ENCODE measurements around the gene MTG1.

The MTG1 gene

DNA sequence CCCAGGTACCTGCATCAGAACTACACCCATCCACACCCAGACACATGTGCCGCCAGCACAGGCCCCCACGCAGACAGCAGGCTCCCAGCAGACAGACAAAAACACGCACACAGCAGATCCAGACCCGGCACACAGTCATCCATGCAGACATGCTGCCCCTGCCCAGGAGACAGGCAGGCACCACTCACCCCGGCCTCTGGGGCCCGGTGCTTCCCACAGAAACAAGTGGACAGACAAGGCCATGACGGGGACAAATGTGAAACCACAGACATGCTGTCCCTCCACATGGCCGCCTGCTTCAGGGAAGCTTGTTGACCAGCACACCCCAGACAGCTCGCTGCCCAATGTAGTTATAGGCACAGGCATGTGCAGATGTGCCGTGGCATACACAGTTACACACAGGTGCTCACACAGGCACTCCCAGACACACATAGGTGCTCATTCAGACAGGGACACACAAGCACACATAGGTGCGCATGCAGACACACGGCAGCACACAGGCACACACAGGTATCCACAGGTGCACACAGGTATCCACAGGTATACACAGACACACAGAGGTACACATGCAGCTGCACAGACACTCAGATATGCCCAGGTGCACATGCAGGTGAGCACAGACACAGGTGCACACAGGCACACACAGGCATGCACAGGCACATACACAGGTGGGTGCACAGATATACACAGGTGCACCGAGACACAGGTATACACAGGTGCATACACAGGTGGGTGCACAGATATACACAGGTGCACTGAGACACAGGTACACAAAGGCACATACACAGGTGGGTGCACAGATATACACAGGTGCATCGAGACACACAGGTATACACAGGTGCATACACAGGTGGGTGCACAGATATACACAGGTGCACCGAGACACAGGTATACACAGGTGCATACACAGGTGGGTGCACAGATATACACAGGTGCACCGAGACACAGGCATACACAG is 49.3 kb downstream of the MTG1 start:
- H3K36me3 ChIP-seq (ENCODE audit: control insufficient read depth, insufficient read depth, low read length), result peaks cover 3% of the 10 kb centered on the region; the same call in 1 of the 2 replicates
- no CpG with 5 or more reads among the region's 16 CpGs for WGBS (ENCODE audit: insufficient coverage, insufficient read length)
- H3K27me3 ChIP-seq (ENCODE audit: control insufficient read depth, insufficient read depth, low read length), result no peaks in the 10 kb centered on the region
- no peak overlapping the region for H3K4me3 ChIP-seq (ENCODE audit: low read length)
- H3K4me1 ChIP-seq (ENCODE audit: control insufficient read depth, insufficient read depth, low read length), result no peaks in the 10 kb centered on the region; the same call in 1 of the 2 replicates
- peaks cover 39% of the 10 kb centered on the region for H3K9me3 ChIP-seq (ENCODE audit: control insufficient read depth, insufficient read depth, low read length)
- no peak for DNase-seq (ENCODE audit: low read depth, low spot score)
- no peak overlapping the region for H3K27ac ChIP-seq (ENCODE audit: low read length)

DNA sequence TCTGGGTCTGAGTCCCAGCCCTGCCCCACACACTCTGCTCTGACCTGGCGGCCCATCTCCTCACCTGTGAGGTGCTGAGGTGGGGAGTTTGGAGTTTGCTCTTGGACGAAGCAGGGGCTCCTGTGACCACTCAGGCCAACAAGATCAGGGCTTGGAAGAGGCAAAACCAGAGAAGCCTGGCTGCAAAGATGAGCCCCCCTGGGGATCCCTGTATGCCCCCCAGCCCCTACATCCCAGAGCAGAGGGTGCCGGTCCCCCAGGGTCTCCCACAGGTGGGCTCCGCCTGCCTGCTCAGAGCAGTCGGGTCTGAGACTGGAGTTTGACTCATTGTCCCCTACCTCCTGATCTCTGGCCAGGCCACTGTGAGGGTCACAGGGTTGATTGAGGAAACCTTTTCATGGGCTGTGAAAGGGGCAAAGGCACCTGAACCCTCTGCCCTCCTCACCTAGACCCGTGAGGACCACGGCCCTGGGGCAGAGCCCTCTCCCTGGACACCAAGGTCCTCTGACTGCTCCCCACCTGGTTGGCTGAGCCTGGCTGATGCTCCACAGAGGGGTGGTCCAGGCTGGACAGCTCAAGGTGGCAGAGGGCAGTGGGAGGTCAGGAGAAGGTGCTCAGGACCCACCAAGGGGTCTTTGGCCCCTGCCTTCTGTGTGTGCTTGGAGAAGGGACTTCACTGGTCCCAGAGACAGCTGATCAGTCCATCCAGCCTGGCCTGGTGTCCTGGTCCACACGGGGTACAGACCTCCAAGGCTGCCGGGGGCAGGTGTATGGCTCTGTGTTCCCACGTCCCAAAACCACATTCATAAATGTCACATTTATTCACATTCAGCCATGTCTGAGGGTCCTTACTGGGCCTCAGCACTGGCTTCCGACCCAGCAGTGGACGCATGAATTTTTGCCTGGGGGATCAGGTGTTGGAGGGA is 50.6 kb downstream of the MTG1 start:
- Histone ChIP-seq H3K36me3 (ENCODE audit: control insufficient read depth, insufficient read depth, low read length) (peaks cover 3% of the 10 kb centered on the region; the same call in 1 of the 2 replicates), H3K27me3 (ENCODE audit: control insufficient read depth, insufficient read depth, low read length) (no peaks in the 10 kb centered on the region), H3K4me1 (ENCODE audit: control insufficient read depth, insufficient read depth, low read length) (no peaks in the 10 kb centered on the region; the same call in 1 of the 2 replicates), H3K9me3 (ENCODE audit: control insufficient read depth, insufficient read depth, low read length) (peaks cover 34% of the 10 kb centered on the region), H3K27ac (ENCODE audit: low read length) (no peak overlapping the region), H3K4me3 (ENCODE audit: low read length) (no peak overlapping the region)
- DNase-seq (ENCODE audit: low read depth, low spot score), result no peak
- WGBS (ENCODE audit: insufficient coverage, insufficient read length), result no CpG with 5 or more reads among the region's 12 CpGs

DNA sequence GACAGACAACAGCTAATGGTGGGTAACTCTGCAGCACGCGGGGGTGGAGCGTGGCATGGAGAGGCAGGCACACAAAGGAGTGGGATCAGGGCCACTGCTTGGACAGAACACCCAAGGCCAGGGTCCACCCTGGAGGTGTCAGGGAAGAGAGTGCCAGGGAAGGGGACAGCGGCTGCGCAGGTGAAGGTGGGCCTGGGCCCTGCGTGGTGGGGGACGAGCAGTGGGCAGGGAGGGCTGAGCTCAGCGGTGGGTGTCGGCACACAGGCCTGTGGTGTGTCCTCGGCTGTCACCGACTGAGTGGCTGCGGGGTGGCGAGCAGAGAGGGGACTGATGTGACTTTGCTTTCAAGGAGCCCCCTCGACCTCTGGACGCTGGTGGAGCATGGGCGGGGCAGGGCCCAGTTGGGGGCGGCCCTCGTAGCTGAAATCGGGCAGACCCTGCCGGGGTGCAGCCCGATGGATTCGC is 51.3 kb downstream of the MTG1 start:
- Histone ChIP-seq H3K4me3 (ENCODE audit: low read length) (no peak overlapping the region), H3K4me1 (ENCODE audit: control insufficient read depth, insufficient read depth, low read length) (no peaks in the 10 kb centered on the region; the same call in 1 of the 2 replicates), H3K27ac (ENCODE audit: low read length) (no peak overlapping the region), H3K36me3 (ENCODE audit: control insufficient read depth, insufficient read depth, low read length) (no peaks in the 10 kb centered on the region; the same call in 1 of the 2 replicates), H3K27me3 (ENCODE audit: control insufficient read depth, insufficient read depth, low read length) (no peaks in the 10 kb centered on the region), H3K9me3 (ENCODE audit: control insufficient read depth, insufficient read depth, low read length) (peaks cover 28% of the 10 kb centered on the region)
- no peak for DNase-seq (ENCODE audit: low read depth, low spot score)
- WGBS (ENCODE audit: insufficient coverage, insufficient read length), result no CpG with 5 or more reads among the region's 22 CpGs

DNA sequence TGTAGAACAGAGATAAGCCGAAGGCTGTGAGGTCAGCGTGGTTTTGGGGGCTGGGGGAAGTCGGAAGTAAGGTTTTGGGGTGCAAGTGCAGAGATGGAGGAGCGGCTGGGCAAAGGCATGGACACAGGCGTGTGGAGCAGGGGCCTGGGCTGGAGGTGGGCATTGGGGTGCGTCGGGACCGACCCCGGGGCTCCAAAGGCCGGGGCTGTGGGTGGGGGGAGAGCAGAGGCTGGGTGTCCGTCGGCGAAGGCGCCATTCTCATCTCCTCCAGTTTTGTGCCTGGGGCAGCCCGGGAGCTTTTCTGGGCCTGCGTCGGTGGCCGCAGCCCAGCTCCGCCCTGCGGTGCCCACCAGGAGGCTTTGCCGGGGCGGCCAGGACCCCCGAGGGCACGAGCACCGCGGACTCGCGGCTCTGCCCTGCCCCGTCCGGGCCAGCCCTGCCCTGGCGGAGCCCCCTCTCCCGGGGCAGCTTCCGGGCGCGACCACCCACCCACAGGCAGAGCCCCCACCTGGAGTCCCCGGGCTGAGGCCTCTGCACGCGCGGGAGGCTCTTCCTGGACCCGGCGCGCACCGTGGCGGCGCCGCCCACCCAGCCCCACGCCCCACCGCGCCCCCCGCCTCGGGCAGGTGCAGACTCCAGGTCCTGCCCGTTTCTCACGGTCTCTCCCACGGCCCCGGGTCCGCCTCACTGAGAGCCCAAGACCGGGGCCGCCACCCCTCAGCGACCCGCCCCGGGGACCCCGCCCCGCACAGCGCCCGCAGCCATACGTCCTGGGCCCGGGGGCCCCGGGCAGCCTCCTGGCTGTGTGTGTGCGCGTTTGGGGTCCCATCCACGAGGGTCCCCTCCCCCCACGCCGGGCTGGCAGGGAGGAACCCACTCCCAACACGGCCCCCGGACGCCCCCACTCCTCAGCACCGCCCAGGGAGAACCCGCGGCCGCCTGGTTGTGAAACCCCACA is 52.1 kb downstream of the MTG1 start:
- Histone ChIP-seq H3K9me3 (ENCODE audit: control insufficient read depth, insufficient read depth, low read length) (peaks cover 22% of the 10 kb centered on the region), H3K27me3 (ENCODE audit: control insufficient read depth, insufficient read depth, low read length) (no peaks in the 10 kb centered on the region), H3K4me3 (ENCODE audit: low read length) (no peak overlapping the region), H3K36me3 (ENCODE audit: control insufficient read depth, insufficient read depth, low read length) (no peaks in the 10 kb centered on the region; the same call in 1 of the 2 replicates), H3K27ac (ENCODE audit: low read length) (no peak overlapping the region), H3K4me1 (ENCODE audit: control insufficient read depth, insufficient read depth, low read length) (no peaks in the 10 kb centered on the region; the same call in 1 of the 2 replicates)
- no peak for DNase-seq (ENCODE audit: low read depth, low spot score)
- WGBS (ENCODE audit: insufficient coverage, insufficient read length), result no CpG with 5 or more reads among the region's 80 CpGs

DNA sequence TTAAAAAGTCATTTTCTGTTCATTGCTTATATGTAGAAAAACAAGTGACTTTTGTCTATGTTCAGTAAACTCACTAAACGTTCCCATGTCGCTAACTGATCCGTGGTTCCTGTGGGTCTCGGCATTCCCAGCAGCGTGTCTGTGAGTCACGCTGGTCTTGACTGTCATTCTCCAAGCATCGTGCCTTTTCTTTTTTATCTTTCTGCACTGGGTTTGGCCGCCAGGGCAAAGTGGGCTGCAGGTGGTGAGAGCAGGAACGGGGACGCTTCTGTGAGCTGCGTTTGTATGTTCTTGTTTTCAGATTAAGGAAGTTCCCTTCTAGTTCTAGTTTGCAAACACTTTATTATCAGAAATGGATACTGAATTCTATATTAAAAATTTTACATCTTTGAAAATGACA is 53.0 kb downstream of the MTG1 start:
- no CpG with 5 or more reads among the region's 11 CpGs for WGBS (ENCODE audit: insufficient coverage, insufficient read length)
- no peak for DNase-seq (ENCODE audit: low read depth, low spot score)
- no peaks in the 10 kb centered on the region; the same call in 1 of the 2 replicates for H3K36me3 ChIP-seq (ENCODE audit: control insufficient read depth, insufficient read depth, low read length)
- H3K4me3 ChIP-seq (ENCODE audit: low read length), result no peak overlapping the region
- no peaks in the 10 kb centered on the region; the same call in 1 of the 2 replicates for H3K4me1 ChIP-seq (ENCODE audit: control insufficient read depth, insufficient read depth, low read length)
- H3K9me3 ChIP-seq (ENCODE audit: control insufficient read depth, insufficient read depth, low read length), result peaks cover 20% of the 10 kb centered on the region
- no peaks in the 10 kb centered on the region for H3K27me3 ChIP-seq (ENCODE audit: control insufficient read depth, insufficient read depth, low read length)
- H3K27ac ChIP-seq (ENCODE audit: low read length), result no peak overlapping the region

DNA sequence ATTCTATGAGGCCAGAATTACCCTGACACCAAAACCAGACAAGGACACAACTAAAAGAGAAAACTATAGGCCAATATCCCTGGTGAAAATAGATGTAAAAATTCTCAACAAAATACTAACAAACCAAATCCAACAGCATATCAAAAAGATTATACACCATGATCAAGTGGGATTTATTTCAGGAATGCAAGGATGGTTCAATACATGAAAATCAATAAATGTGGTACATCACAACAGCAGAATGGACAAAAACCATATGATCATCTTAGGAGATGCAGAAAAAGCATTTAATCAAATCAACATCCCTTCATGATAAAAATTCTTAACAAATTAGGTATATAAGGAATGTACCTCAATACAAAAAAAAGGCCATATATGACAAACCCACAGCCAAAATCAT is 54.2 kb downstream of the MTG1 start:
- no peak for DNase-seq (ENCODE audit: low read depth, low spot score)
- H3K9me3 ChIP-seq (ENCODE audit: control insufficient read depth, insufficient read depth, low read length), result peaks cover 13% of the 10 kb centered on the region
- H3K27me3 ChIP-seq (ENCODE audit: control insufficient read depth, insufficient read depth, low read length), result no peaks in the 10 kb centered on the region
- no peaks in the 10 kb centered on the region for H3K36me3 ChIP-seq (ENCODE audit: control insufficient read depth, insufficient read depth, low read length)
- H3K4me3 ChIP-seq (ENCODE audit: low read length), result no peak overlapping the region
- H3K4me1 ChIP-seq (ENCODE audit: control insufficient read depth, insufficient read depth, low read length), result no peaks in the 10 kb centered on the region; the same call in 1 of the 2 replicates
- H3K27ac ChIP-seq (ENCODE audit: low read length), result no peak overlapping the region

DNA sequence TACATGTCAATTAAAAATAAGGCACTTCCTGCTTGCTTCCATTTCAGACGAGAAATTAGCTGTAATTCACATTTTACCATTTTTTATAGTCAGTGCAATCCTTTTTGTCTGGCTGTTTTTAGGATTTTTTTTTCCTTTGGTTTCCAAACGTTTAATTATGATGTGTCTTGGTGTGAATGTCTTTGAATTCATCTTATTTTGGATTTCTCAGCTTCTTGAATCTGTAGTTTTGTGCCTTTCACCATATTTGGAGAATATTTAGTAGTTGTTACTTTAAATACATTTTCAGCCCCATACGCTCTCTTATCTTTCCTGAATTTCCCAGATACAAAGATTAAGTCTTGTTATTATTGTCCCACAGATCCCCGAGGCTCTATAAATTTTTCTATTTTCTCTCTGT is 57.4 kb downstream of the MTG1 start:
- no peak for DNase-seq (ENCODE audit: low read depth, low spot score)
- no CpG with 5 or more reads among the region's 4 CpGs for WGBS (ENCODE audit: insufficient coverage, insufficient read length)

DNA sequence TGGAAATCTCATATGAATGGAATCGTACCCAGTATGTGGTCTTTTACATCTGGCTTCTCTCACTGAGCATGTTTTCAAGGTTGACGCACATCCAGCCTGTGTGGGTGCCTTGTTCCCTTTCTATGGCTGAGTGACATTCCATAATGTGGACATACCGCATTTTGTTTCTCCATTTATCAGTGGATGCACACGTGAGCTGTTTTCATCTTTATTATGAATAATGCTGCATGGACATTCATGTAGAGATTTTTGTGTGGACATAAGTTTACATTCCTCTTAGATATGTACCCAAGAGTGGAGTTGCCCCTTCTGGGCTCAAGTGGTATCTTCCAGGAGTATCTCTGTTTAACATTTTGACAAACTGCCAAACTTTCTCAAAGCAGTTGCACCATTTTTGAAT is 58.5 kb downstream of the MTG1 start:
- DNase-seq (ENCODE audit: low read depth, low spot score), result no peak
- H3K4me3 ChIP-seq (ENCODE audit: low read length), result no peak overlapping the region
- H3K9me3 ChIP-seq (ENCODE audit: control insufficient read depth, insufficient read depth, low read length), result peaks cover 19% of the 10 kb centered on the region
- no peaks in the 10 kb centered on the region for H3K27me3 ChIP-seq (ENCODE audit: control insufficient read depth, insufficient read depth, low read length)
- no CpG with 5 or more reads among the region's 4 CpGs for WGBS (ENCODE audit: insufficient coverage, insufficient read length)
- H3K27ac ChIP-seq (ENCODE audit: low read length), result no peak overlapping the region
- H3K4me1 ChIP-seq (ENCODE audit: control insufficient read depth, insufficient read depth, low read length), result no peaks in the 10 kb centered on the region
- peaks cover 2% of the 10 kb centered on the region; the same call in 1 of the 2 replicates for H3K36me3 ChIP-seq (ENCODE audit: control insufficient read depth, insufficient read depth, low read length)

More for the DNA sequence above, 57.4 kb downstream of the MTG1 start:
- peaks cover 18% of the 10 kb centered on the region for H3K9me3 ChIP-seq (ENCODE audit: control insufficient read depth, insufficient read depth, low read length)
- H3K27me3 ChIP-seq (ENCODE audit: control insufficient read depth, insufficient read depth, low read length), result no peaks in the 10 kb centered on the region
- H3K36me3 ChIP-seq (ENCODE audit: control insufficient read depth, insufficient read depth, low read length), result peaks cover 2% of the 10 kb centered on the region; the same call in 1 of the 2 replicates
- no peaks in the 10 kb centered on the region for H3K4me1 ChIP-seq (ENCODE audit: control insufficient read depth, insufficient read depth, low read length)
- H3K27ac ChIP-seq (ENCODE audit: low read length), result no peak overlapping the region
- H3K4me3 ChIP-seq (ENCODE audit: low read length), result no peak overlapping the region

DNA sequence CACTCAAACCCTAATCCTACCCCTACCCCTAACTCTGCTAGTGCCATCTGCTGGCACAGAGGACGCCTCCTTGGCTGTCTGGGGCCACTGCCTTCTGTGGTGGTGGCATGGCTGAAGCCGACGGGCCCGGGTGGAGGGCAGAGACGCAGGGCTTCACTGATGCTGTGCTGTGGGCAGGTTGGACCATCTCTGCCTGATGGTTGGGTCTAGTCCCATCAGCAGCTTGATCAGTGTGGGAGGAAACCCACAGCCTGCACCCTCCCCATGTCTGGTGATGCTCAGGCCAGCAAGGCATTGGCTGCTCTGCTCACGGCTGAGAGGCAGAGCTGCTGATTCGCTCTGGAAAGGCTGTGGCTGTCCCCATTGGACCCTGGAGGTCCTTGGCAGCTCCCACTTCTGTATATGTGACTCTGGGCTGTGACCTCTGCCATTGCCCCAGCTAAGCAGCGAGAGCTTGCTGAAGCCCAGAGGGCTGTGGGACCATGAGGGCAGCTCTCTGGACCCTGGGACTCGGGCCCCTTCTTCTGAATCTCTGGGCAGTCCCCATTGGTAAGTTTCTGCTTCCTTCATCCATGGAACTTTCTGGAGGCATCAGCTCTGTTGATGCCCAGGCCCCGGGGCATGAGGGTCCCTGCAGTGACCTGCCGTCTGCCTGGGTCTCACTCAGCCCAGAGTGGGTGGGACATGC is 59.7 kb downstream of the MTG1 start, which contains the start of gene SCART1:
Gene SCART1, plus strand, starts transcription at position 430 of the 688 bp plus-strand sequence. Its CDS starts 53 bp downstream, at position 483.
- Histone ChIP-seq H3K9me3 (ENCODE audit: control insufficient read depth, insufficient read depth, low read length) (peaks cover 25% of the 10 kb centered on the region), H3K4me1 (ENCODE audit: control insufficient read depth, insufficient read depth, low read length) (no peaks in the 10 kb centered on the region), H3K27me3 (ENCODE audit: control insufficient read depth, insufficient read depth, low read length) (no peaks in the 10 kb centered on the region), H3K4me3 (ENCODE audit: low read length) (no peak within 1 kb of the TSS), H3K36me3 (ENCODE audit: control insufficient read depth, insufficient read depth, low read length) (peaks cover 2% of the 10 kb centered on the region; the same call in 1 of the 2 replicates), H3K27ac (ENCODE audit: low read length) (no peak within 1 kb of the TSS)
- WGBS (ENCODE audit: insufficient coverage, insufficient read length), result no CpG with 5 or more reads among the region's 11 CpGs
- DNase-seq (ENCODE audit: low read depth, low spot score), result no peak

Data from iPS DF 6.9 (cell line).